Upper lobe of left lung (tissue), 4 donors: Measurements from ENCODE around the gene CXCL11.

ENCODE experiments used
- CTCF ChIP-seq, 6 experiments: fragments of 450-650 bp in 4 of 6; fragments of 200-600 bp in 2 of 6; sonication (generic) in 2 of 6; IDR thresholded peaks; one replicate each; pipeline ENCODE4 v1.5.1; 2016 to 2019; ENCODE audit warnings: antibody characterized with exemption in 6 of 6
- EP300 ChIP-seq, 4 donors: sonication (generic); formaldehyde crosslinking; IDR thresholded peaks; one replicate each; pipeline ENCODE4 v1.5.1; 2017; ENCODE audit warnings: antibody characterized with exemption in 4 of 4, control low read depth in 2 of 4
- POLR2A ChIP-seq, 4 donors: fragments of 450-650 bp; IDR thresholded peaks; one replicate each; pipeline ENCODE4 v1.5.1; 2016 to 2017; ENCODE audit warnings: antibody characterized with exemption in 4 of 4, mild to moderate bottlenecking in 2 of 4
- POLR2AphosphoS5 ChIP-seq, 2 donors: sonication (generic); formaldehyde crosslinking; IDR thresholded peaks; one replicate each; pipeline ENCODE4 v1.5.1; 2017; ENCODE audit warnings: antibody characterized with exemption in 2 of 2

- TF ChIP-seq CTCF (IDR thresholded peaks at IDR 0.05) (no peak), EP300 (IDR thresholded peaks at IDR 0.05) (no peak), POLR2A (IDR thresholded peaks at IDR 0.05) (no peak), POLR2AphosphoS5 (IDR thresholded peaks at IDR 0.05) (no peak)
Observed at GRCh38 chr4:76060506-76060905, 24.6 kb upstream of the CXCL11 start.
